ENCODE measurements around the gene AIMP1. TPM values are rescaled to one million over a fixed set of nuclear protein-coding genes. Genes with fewer than 3 reads are reported as not detected.

The AIMP1 gene
- total RNA-seq (2022; extraction: Qiagen RNA extraction; ENCODE audit: low read depth) = 39.2 to 47.4 TPM (median 44.7 TPM) in 5 replicates

DNA sequence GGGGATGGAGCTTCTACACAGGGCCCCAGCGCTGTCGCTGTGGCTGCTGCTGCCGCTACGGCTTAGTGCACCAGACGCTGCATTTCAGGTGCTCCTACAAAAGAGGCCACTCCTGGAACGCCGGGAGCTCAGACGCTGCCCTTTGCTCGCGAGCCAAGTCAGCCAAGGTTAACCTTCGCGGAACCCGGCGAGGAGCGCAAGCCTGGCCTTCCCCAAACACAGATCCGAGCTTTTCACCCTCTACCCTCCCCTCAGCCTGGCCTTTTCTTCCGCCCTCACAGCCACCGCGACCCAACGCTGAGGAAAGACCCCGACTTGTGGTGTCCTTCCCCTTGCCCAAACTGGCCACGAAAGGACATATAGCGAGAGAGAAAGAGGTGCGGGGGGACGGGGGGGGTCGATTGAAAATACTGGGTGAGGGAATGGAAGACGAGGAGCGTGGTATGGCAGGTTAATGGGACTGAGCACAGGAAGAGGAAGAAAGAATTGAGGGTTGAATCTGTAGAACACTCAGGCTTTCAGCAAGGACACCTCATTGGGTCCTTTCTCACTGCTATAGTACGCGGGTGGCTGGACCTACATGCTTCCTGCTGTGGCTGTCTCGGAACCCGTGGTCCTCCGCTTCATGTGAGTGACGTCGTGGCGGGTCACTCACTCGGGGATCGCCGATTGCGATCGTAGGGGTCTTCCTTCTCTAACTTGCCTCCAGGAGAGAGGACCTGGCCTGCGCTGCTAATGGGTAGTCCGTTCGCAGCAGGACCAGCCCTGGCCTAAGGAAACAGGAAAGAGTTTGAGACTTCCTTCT lies at the start of gene AIMP1, which contains the start of gene TBCK:
Gene AIMP1 (plus strand): TSS at position 583 of the 805 bp plus-strand sequence. CDS start 8,460 bp downstream, outside the sequence.
Gene TBCK (minus strand): TSS at position 242 of the 805 bp plus-strand sequence. CDS start 7,249 bp downstream, outside the sequence.

DNA sequence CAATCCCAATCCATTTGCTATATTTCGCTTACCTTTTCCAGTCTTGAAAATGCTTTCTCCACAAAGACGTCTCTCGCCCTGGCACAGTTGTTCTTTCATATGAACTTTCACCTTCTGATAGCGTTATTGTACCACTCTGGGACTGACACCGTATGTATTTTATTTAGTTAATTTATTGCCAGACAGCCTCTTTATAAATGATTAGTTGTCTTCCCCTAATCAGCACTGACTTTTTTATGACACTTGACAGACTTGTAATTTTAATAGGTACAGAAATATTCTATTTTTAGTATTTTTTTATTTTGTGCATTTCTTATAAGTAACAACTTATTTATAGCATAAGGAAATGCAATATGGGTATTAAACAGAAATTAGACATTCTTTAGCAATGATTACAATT lies 52.3 kb downstream of the AIMP1 start, which contains the start of gene GIMD1:
Gene GIMD1 (minus strand): TSS at position 101 of the 400 bp plus-strand sequence. CDS start 1,343 bp downstream, outside the sequence.

Other genes with a start within 250 kb of the AIMP1 start
- 2.1 to 2.8 TPM (median 2.2 TPM) in 5 replicates for gene TBCK, start 341 bp upstream of the AIMP1 start, total RNA-seq (2022; extraction: Qiagen RNA extraction; ENCODE audit: low read depth)
- gene GIMD1, start 52.2 kb downstream of the AIMP1 start, total RNA-seq (2022; extraction: Qiagen RNA extraction; ENCODE audit: low read depth) = not detected in 5 replicates